ENCODE data around the gene GSX1. TPM values are rescaled to one million over a fixed set of nuclear protein-coding genes. Genes with fewer than 3 reads are reported as not detected.

Gene GSX1
- total RNA-seq, 1 donor from 2014 or later: not detected

- no peaks in the 10 kb centered on the region for H3K36me3 ChIP-seq
- H3K27me3 ChIP-seq: peaks cover 99% of the 10 kb centered on the region
- no peak for ATAC-seq
- no peak overlapping the region for H3K4me3 ChIP-seq
- no peak for DNase-seq
- no peaks in the 10 kb centered on the region for H3K9me3 ChIP-seq
- TF ChIP-seq CTCF (IDR thresholded peaks at IDR 0.05): no peak
- intact Hi-C loops (cut with DNase I): no loop called here
- peaks cover 12% of the 10 kb centered on the region for H3K4me1 ChIP-seq
- no peak overlapping the region for H3K27ac ChIP-seq
These were observed 3.4 kb downstream of the GSX1 start for GRCh38 chr13:27795718-27796019.

- H3K4me3 ChIP-seq: no peak overlapping the region
- no peaks in the 10 kb centered on the region for H3K9me3 ChIP-seq
- H3K4me1 ChIP-seq: peaks cover 3% of the 10 kb centered on the region
- H3K27me3 ChIP-seq: peaks cover 89% of the 10 kb centered on the region
- intact Hi-C loops (cut with DNase I): no loop called here
- H3K27ac ChIP-seq: no peak overlapping the region
- no peak for TF ChIP-seq CTCF (IDR thresholded peaks at IDR 0.05)
- no peaks in the 10 kb centered on the region for H3K36me3 ChIP-seq
- DNase-seq: no peak
- no peak for ATAC-seq
These were observed 4.4 kb downstream of the GSX1 start for GRCh38 chr13:27796544-27797227.

- Histone ChIP-seq H3K4me3 (no peak overlapping the region), H3K9me3 (no peaks in the 10 kb centered on the region), H3K27ac (no peak overlapping the region), H3K27me3 (peaks cover 83% of the 10 kb centered on the region), H3K4me1 (peaks cover 2% of the 10 kb centered on the region), H3K36me3 (no peaks in the 10 kb centered on the region)
- TF ChIP-seq CTCF (IDR thresholded peaks at IDR 0.05): no peak
- no peak for DNase-seq
- ATAC-seq: no peak
- intact Hi-C loops (cut with DNase I): no loop called here
These were observed 4.9 kb downstream of the GSX1 start for GRCh38 chr13:27797228-27797624.

- no peaks in the 10 kb centered on the region for H3K36me3 ChIP-seq
- intact Hi-C loops (cut with DNase I): no loop called here
- no peaks in the 10 kb centered on the region for H3K9me3 ChIP-seq
- no peak for TF ChIP-seq CTCF (IDR thresholded peaks at IDR 0.05)
- no peak overlapping the region for H3K4me3 ChIP-seq
- no peak overlapping the region for H3K27ac ChIP-seq
- no peak for DNase-seq
- peaks cover 24% of the 10 kb centered on the region for H3K27me3 ChIP-seq
- no peaks in the 10 kb centered on the region for H3K4me1 ChIP-seq
- ATAC-seq: no peak
These were observed 14.6 kb downstream of the GSX1 start for GRCh38 chr13:27806744-27807387.

GRCh38 chr13:27808851-27809550 is 16.7 kb downstream of the GSX1 start:
- no peak for TF ChIP-seq CTCF (IDR thresholded peaks at IDR 0.05)
- no peaks in the 10 kb centered on the region for H3K4me1 ChIP-seq
- DNase-seq: no peak

More at GRCh38 chr13:27808851-27809550, 16.7 kb downstream of the GSX1 start:
- no peak overlapping the region for H3K4me3 ChIP-seq
- peaks cover 32% of the 10 kb centered on the region for H3K27me3 ChIP-seq
- intact Hi-C loops (cut with DNase I): no loop called here
- H3K27ac ChIP-seq: no peak overlapping the region
- H3K36me3 ChIP-seq: no peaks in the 10 kb centered on the region
- H3K9me3 ChIP-seq: no peaks in the 10 kb centered on the region
- no peak for ATAC-seq
